Loucy (cell line): ENCODE data around the gene RHCG.

Experiments used
- H2AFZ ChIP-seq: fragments of 200-600 bp; sonication (generic); 2 replicates; pipeline ENCODE4 v1.6.0; 2016; ENCODE audit warnings: antibody characterized with exemption, mild to moderate bottlenecking, low read length, moderate library complexity
- H3F3A ChIP-seq: fragments of 200-600 bp; 2 replicates; pipeline ENCODE4 v1.6.0; 2016; ENCODE audit warnings: antibody characterized with exemption, low read depth, mild to moderate bottlenecking
- H3K27me3 ChIP-seq: fragments of 200-600 bp; sonication (generic); 2 replicates; pipeline ENCODE4 v1.6.1; 2014; ENCODE audit warnings: low read length, mild to moderate bottlenecking; ENCODE audit not compliant: insufficient read depth, poor library complexity, severe bottlenecking
- H3K36me3 ChIP-seq: fragments of 200-600 bp; sonication (generic); 2 replicates; pipeline ENCODE4 v1.6.1; 2016; ENCODE audit warnings: low read length; ENCODE audit not compliant: insufficient read depth
- H3K4me1 ChIP-seq: fragments of 200-600 bp; sonication (generic); 2 replicates; pipeline ENCODE4 v1.5.1; 2014; ENCODE audit warnings: low read length, mild to moderate bottlenecking; ENCODE audit not compliant: insufficient read depth, poor library complexity, severe bottlenecking
- H3K4me2 ChIP-seq: fragments of 200-600 bp; sonication (generic); 2 replicates; pipeline ENCODE4 v1.6.0; 2014; ENCODE audit warnings: antibody characterized with exemption, low read length, low read depth, mild to moderate bottlenecking; ENCODE audit not compliant: poor library complexity, severe bottlenecking
- H3K4me3 ChIP-seq: fragments of 200-600 bp; sonication (generic); 2 replicates; pipeline ENCODE4 v1.5.1; 2014; ENCODE audit warnings: low read length, mild to moderate bottlenecking, mixed read lengths; ENCODE audit not compliant: poor library complexity, severe bottlenecking
- H3K79me2 ChIP-seq: fragments of 200-600 bp; sonication (generic); 2 replicates; pipeline ENCODE4 v1.6.1; 2014; ENCODE audit warnings: low read length; ENCODE audit not compliant: insufficient read depth
- H3K9ac ChIP-seq: fragments of 200-600 bp; sonication (generic); 2 replicates; pipeline ENCODE4 v1.6.0; 2014; ENCODE audit warnings: mild to moderate bottlenecking, low read depth, low read length, moderate library complexity; ENCODE audit not compliant: poor library complexity, severe bottlenecking
- H3K9me2 ChIP-seq: fragments of 200-600 bp; sonication (generic); replicated peaks from 2 replicates; pipeline ENCODE4 v1.6.1; 2016; ENCODE audit warnings: low read depth, low read length, mixed read lengths
- H3K9me3 ChIP-seq: fragments of 200-600 bp; sonication (generic); 2 replicates; pipeline ENCODE4 v1.6.1; 2014; ENCODE audit warnings: mild to moderate bottlenecking, antibody characterized with exemption, low read length, low read depth; ENCODE audit not compliant: insufficient read depth
- H4K20me1 ChIP-seq: fragments of 200-600 bp; sonication (generic); 2 replicates; pipeline ENCODE4 v1.6.0; 2014; ENCODE audit warnings: antibody characterized with exemption, low read length, mild to moderate bottlenecking; ENCODE audit not compliant: insufficient read depth, poor library complexity, severe bottlenecking
- CTCF ChIP-seq: fragments of 200-600 bp; sonication (generic); conservative IDR thresholded peaks from 2 replicates; pipeline ENCODE4 v1.5.1; 2014; ENCODE audit warnings: mild to moderate bottlenecking, antibody characterized with exemption, low read length
- EZH2phosphoT487 ChIP-seq: fragments of 200-600 bp; IDR thresholded peaks from 2 replicates; pipeline ENCODE4 v1.6.1; 2018; ENCODE audit warnings: antibody characterized with exemption, mild to moderate bottlenecking, moderate library complexity, borderline replicate concordance

Gene RHCG

GRCh38 chr15:89490814-89491315, 5.5 kb downstream of the RHCG start:
- H3K4me1 ChIP-seq, result no peaks in the 10 kb centered on the region
- no peaks in the 10 kb centered on the region for H3K27me3 ChIP-seq
- no peak overlapping the region for H3K4me2 ChIP-seq
- H3K9me2 ChIP-seq, result no peaks in the 10 kb centered on the region
- no peak overlapping the region for H3K9ac ChIP-seq
- TF ChIP-seq EZH2phosphoT487 (no peak), CTCF (no peak)
- H3K79me2 ChIP-seq, result no peaks in the 10 kb centered on the region
- no peaks in the 10 kb centered on the region for H3F3A ChIP-seq
- H4K20me1 ChIP-seq, result no peaks in the 10 kb centered on the region
- no peaks in the 10 kb centered on the region for H3K9me3 ChIP-seq
- no peak overlapping the region for H3K4me3 ChIP-seq
- no peaks in the 10 kb centered on the region for H3K36me3 ChIP-seq
- H2AFZ ChIP-seq, result no peak overlapping the region

- H2AFZ ChIP-seq, result no peak overlapping the region
- H3K9ac ChIP-seq, result no peak overlapping the region
- no peaks in the 10 kb centered on the region for H3K9me3 ChIP-seq
- H3K4me3 ChIP-seq, result no peak overlapping the region
- TF ChIP-seq CTCF (no peak), EZH2phosphoT487 (no peak)
- no peaks in the 10 kb centered on the region for H3K27me3 ChIP-seq
- H3K36me3 ChIP-seq, result no peaks in the 10 kb centered on the region
- no peaks in the 10 kb centered on the region for H3K79me2 ChIP-seq
- no peaks in the 10 kb centered on the region for H4K20me1 ChIP-seq
- no peaks in the 10 kb centered on the region for H3K4me1 ChIP-seq
- no peaks in the 10 kb centered on the region for H3F3A ChIP-seq
- no peak overlapping the region for H3K4me2 ChIP-seq
- H3K9me2 ChIP-seq, result no peaks in the 10 kb centered on the region
Observed at GRCh38 chr15:89490081-89490813, 6.1 kb downstream of the RHCG start.

- H3K9me3 ChIP-seq, result no peaks in the 10 kb centered on the region
- TF ChIP-seq CTCF, result no peak
- TF ChIP-seq EZH2phosphoT487, result no peak
Observed at GRCh38 chr15:89489376-89489775, 7.0 kb downstream of the RHCG start.

More at GRCh38 chr15:89489376-89489775, 7.0 kb downstream of the RHCG start:
- Histone ChIP-seq H3K4me3 (no peak overlapping the region), H3K36me3 (no peaks in the 10 kb centered on the region), H3K9me2 (no peaks in the 10 kb centered on the region), H3K79me2 (no peaks in the 10 kb centered on the region), H3K9ac (no peak overlapping the region), H2AFZ (no peak overlapping the region), H3F3A (no peaks in the 10 kb centered on the region), H3K27me3 (no peaks in the 10 kb centered on the region), H3K4me2 (no peak overlapping the region), H3K4me1 (no peaks in the 10 kb centered on the region), H4K20me1 (no peaks in the 10 kb centered on the region)
